Activated naive CD8-positive, alpha-beta T cell treated with anti-CD3 and anti-CD28 coated beads, Interleukin-2, amount 10 ng/mL, durations not matched to agents 7 days and 5 days (primary cell): ENCODE results near the gene GALNT10. TPM values are rescaled to one million over a fixed set of nuclear protein-coding genes. Genes with fewer than 3 reads are reported as not detected.

Experiments used
- ATAC-seq: fragments of 150-1000 bp; cut with Tn5 transposase; one replicate; pipeline ENCODE4 v1.10.0; 2021; ENCODE audit warnings: low read depth, moderate library complexity
- POLR2A ChIA-PET: fragments of 350-600 bp; sonication (Branson Sonifier 250); formaldehyde crosslinking; loops from one replicate; lab custom pipeline; 2021; ENCODE audit warnings: antibody characterized with exemption; lab: Charles Lee
- DNase-seq: peaks from one replicate; pipeline ENCODE4 v3.0.0; 2021
- H3K27ac Mint-ChIP-seq: one replicate; pipeline ENCODE4 v1.8.0; 2022; ENCODE audit warnings: mild to moderate bottlenecking, mixed read lengths
- H3K27me3 Mint-ChIP-seq: one replicate; pipeline ENCODE4 v1.8.0; 2022; ENCODE audit warnings: mild to moderate bottlenecking, moderate library complexity, mixed read lengths
- H3K36me3 Mint-ChIP-seq: one replicate; pipeline ENCODE4 v1.8.0; 2021; ENCODE audit warnings: mild to moderate bottlenecking, mixed read lengths
- H3K4me1 Mint-ChIP-seq: one replicate; pipeline ENCODE4 v1.8.0; 2021; ENCODE audit warnings: mixed read lengths
- H3K4me3 Mint-ChIP-seq: one replicate; pipeline ENCODE4 v1.8.0; 2022; ENCODE audit warnings: mild to moderate bottlenecking, moderate library complexity, mixed read lengths
- H3K9me3 Mint-ChIP-seq: one replicate; pipeline ENCODE4 v1.8.0; 2021; ENCODE audit warnings: mixed read lengths
- total RNA-seq, 2 experiments: library from RNA; stranded (reverse); gene quantifications; one replicate each; pipeline ENCODE4 v1.2.3, GENCODE V29; 2021

Gene GALNT10
- total RNA-seq, 2 experiments from 2014 or later: 34.6 to 36.0 TPM

- no peak overlapping the region for H3K27ac Mint-ChIP-seq
- H3K9me3 Mint-ChIP-seq: no peaks in the 10 kb centered on the region
- no peaks in the 10 kb centered on the region for H3K4me1 Mint-ChIP-seq
- peaks cover 3% of the 10 kb centered on the region for H3K36me3 Mint-ChIP-seq
- H3K27me3 Mint-ChIP-seq: no peaks in the 10 kb centered on the region
- POLR2A ChIA-PET: no interaction called here
- DNase-seq: no peak
- ATAC-seq: no peak
- no peak overlapping the region for H3K4me3 Mint-ChIP-seq
Observed at GRCh38 chr5:154329062-154329461, 138.5 kb downstream of the GALNT10 start.

GRCh38 chr5:154329519-154330040 lies 139.0 kb downstream of the GALNT10 start:
- no peak for DNase-seq
- Mint-ChIP-seq H3K4me1 (no peaks in the 10 kb centered on the region), H3K27ac (no peak overlapping the region), H3K36me3 (peaks cover 3% of the 10 kb centered on the region), H3K4me3 (no peak overlapping the region), H3K27me3 (no peaks in the 10 kb centered on the region), H3K9me3 (no peaks in the 10 kb centered on the region)
- POLR2A ChIA-PET: no interaction called here
- ATAC-seq: no peak

- Mint-ChIP-seq H3K27me3 (no peaks in the 10 kb centered on the region), H3K9me3 (no peaks in the 10 kb centered on the region), H3K4me3 (no peak overlapping the region), H3K36me3 (peaks cover 3% of the 10 kb centered on the region), H3K4me1 (no peaks in the 10 kb centered on the region), H3K27ac (no peak overlapping the region)
- no peak for DNase-seq
- POLR2A ChIA-PET: no interaction called here
- ATAC-seq: no peak
Observed at GRCh38 chr5:154330097-154330667, 139.6 kb downstream of the GALNT10 start.

- POLR2A ChIA-PET: no interaction called here
- Mint-ChIP-seq H3K4me1 (no peaks in the 10 kb centered on the region), H3K27me3 (no peaks in the 10 kb centered on the region), H3K36me3 (peaks cover 3% of the 10 kb centered on the region), H3K9me3 (no peaks in the 10 kb centered on the region), H3K27ac (no peak overlapping the region), H3K4me3 (no peak overlapping the region)
- ATAC-seq (no peak), DNase-seq (no peak)
Observed at GRCh38 chr5:154331232-154331631, 140.7 kb downstream of the GALNT10 start.

GRCh38 chr5:154331924-154332323 lies 141.4 kb downstream of the GALNT10 start:
- ATAC-seq (no peak), DNase-seq (no peak)
- no peak overlapping the region for H3K27ac Mint-ChIP-seq
- H3K27me3 Mint-ChIP-seq: no peaks in the 10 kb centered on the region
- H3K4me3 Mint-ChIP-seq: no peak overlapping the region
- H3K36me3 Mint-ChIP-seq: peaks cover 5% of the 10 kb centered on the region
- POLR2A ChIA-PET: no interaction called here
- no peaks in the 10 kb centered on the region for H3K4me1 Mint-ChIP-seq
- H3K9me3 Mint-ChIP-seq: no peaks in the 10 kb centered on the region

GRCh38 chr5:154332451-154332850 lies 141.9 kb downstream of the GALNT10 start:
- ATAC-seq (no peak), DNase-seq (no peak)
- no peak overlapping the region for H3K27ac Mint-ChIP-seq
- POLR2A ChIA-PET: no interaction called here
- no peaks in the 10 kb centered on the region for H3K4me1 Mint-ChIP-seq
- H3K9me3 Mint-ChIP-seq: no peaks in the 10 kb centered on the region
- H3K4me3 Mint-ChIP-seq: no peak overlapping the region
- no peaks in the 10 kb centered on the region for H3K27me3 Mint-ChIP-seq
- H3K36me3 Mint-ChIP-seq: peaks cover 6% of the 10 kb centered on the region

GRCh38 chr5:154333016-154333415 lies 142.5 kb downstream of the GALNT10 start:
- ATAC-seq (no peak), DNase-seq (no peak)
- POLR2A ChIA-PET: no interaction called here
- no peaks in the 10 kb centered on the region for H3K4me1 Mint-ChIP-seq
- H3K36me3 Mint-ChIP-seq: peaks cover 9% of the 10 kb centered on the region
- no peak overlapping the region for H3K4me3 Mint-ChIP-seq
- no peaks in the 10 kb centered on the region for H3K27me3 Mint-ChIP-seq
- no peak overlapping the region for H3K27ac Mint-ChIP-seq
- no peaks in the 10 kb centered on the region for H3K9me3 Mint-ChIP-seq

- Mint-ChIP-seq H3K27me3 (no peaks in the 10 kb centered on the region), H3K9me3 (no peaks in the 10 kb centered on the region), H3K27ac (no peak overlapping the region), H3K36me3 (peaks cover 13% of the 10 kb centered on the region), H3K4me3 (no peak overlapping the region), H3K4me1 (no peaks in the 10 kb centered on the region)
- no peak for ATAC-seq
- POLR2A ChIA-PET: no interaction called here
- DNase-seq: no peak
Observed at GRCh38 chr5:154334406-154335064, 144.0 kb downstream of the GALNT10 start.

- Mint-ChIP-seq H3K9me3 (no peaks in the 10 kb centered on the region), H3K27ac (no peak overlapping the region), H3K27me3 (no peaks in the 10 kb centered on the region), H3K4me3 (no peak overlapping the region), H3K4me1 (no peaks in the 10 kb centered on the region), H3K36me3 (peaks cover 12% of the 10 kb centered on the region)
- POLR2A ChIA-PET: no interaction called here
- ATAC-seq: no peak
- DNase-seq: no peak
Observed at GRCh38 chr5:154335065-154335448, 144.5 kb downstream of the GALNT10 start.

GRCh38 chr5:154341620-154342019 lies 151.1 kb downstream of the GALNT10 start:
- Mint-ChIP-seq H3K27ac (no peak overlapping the region), H3K4me1 (no peaks in the 10 kb centered on the region), H3K4me3 (no peak overlapping the region), H3K27me3 (no peaks in the 10 kb centered on the region), H3K9me3 (no peaks in the 10 kb centered on the region), H3K36me3 (peaks cover 13% of the 10 kb centered on the region)
- POLR2A ChIA-PET: no interaction called here
- DNase-seq: no peak
- ATAC-seq: no peak

- Mint-ChIP-seq H3K4me3 (no peak overlapping the region), H3K4me1 (no peaks in the 10 kb centered on the region), H3K27me3 (no peaks in the 10 kb centered on the region), H3K27ac (no peak overlapping the region), H3K9me3 (no peaks in the 10 kb centered on the region), H3K36me3 (peaks cover 11% of the 10 kb centered on the region)
- POLR2A ChIA-PET: no interaction called here
- ATAC-seq: no peak
- DNase-seq: no peak
Observed at GRCh38 chr5:154342211-154342610, 151.7 kb downstream of the GALNT10 start.

GRCh38 chr5:154342963-154343362 lies 152.4 kb downstream of the GALNT10 start:
- H3K36me3 Mint-ChIP-seq: peaks cover 7% of the 10 kb centered on the region
- no peaks in the 10 kb centered on the region for H3K9me3 Mint-ChIP-seq
- no peaks in the 10 kb centered on the region for H3K4me1 Mint-ChIP-seq
- DNase-seq: no peak
- no peak overlapping the region for H3K4me3 Mint-ChIP-seq
- POLR2A ChIA-PET: no interaction called here
- no peak overlapping the region for H3K27ac Mint-ChIP-seq
- ATAC-seq: no peak
- H3K27me3 Mint-ChIP-seq: no peaks in the 10 kb centered on the region

- H3K4me1 Mint-ChIP-seq: no peaks in the 10 kb centered on the region
- no peak for DNase-seq
- H3K9me3 Mint-ChIP-seq: no peaks in the 10 kb centered on the region
- H3K27ac Mint-ChIP-seq: no peak overlapping the region
- ATAC-seq: no peak
- no peak overlapping the region for H3K4me3 Mint-ChIP-seq
- no peaks in the 10 kb centered on the region for H3K27me3 Mint-ChIP-seq
- H3K36me3 Mint-ChIP-seq: peaks cover 2% of the 10 kb centered on the region
- POLR2A ChIA-PET: no interaction called here
Observed at GRCh38 chr5:154344461-154344860, 153.9 kb downstream of the GALNT10 start.

- ATAC-seq: no peak
- H3K4me3 Mint-ChIP-seq: no peak overlapping the region
Observed at GRCh38 chr5:154345255-154345952, 154.9 kb downstream of the GALNT10 start.

More at GRCh38 chr5:154345255-154345952, 154.9 kb downstream of the GALNT10 start:
- no peaks in the 10 kb centered on the region for H3K4me1 Mint-ChIP-seq
- no peak for DNase-seq
- no peak overlapping the region for H3K27ac Mint-ChIP-seq
- POLR2A ChIA-PET: no interaction called here
- peaks cover 2% of the 10 kb centered on the region for H3K36me3 Mint-ChIP-seq
- no peaks in the 10 kb centered on the region for H3K27me3 Mint-ChIP-seq
- H3K9me3 Mint-ChIP-seq: no peaks in the 10 kb centered on the region
